ENCODE data around the gene PRMT3.
"Not testable (repeated sequence)": the region's sequence is repeated elsewhere in the genome, so short reads cannot be mapped to it uniquely, and the experiment has no call there.

The PRMT3 gene

DNA sequence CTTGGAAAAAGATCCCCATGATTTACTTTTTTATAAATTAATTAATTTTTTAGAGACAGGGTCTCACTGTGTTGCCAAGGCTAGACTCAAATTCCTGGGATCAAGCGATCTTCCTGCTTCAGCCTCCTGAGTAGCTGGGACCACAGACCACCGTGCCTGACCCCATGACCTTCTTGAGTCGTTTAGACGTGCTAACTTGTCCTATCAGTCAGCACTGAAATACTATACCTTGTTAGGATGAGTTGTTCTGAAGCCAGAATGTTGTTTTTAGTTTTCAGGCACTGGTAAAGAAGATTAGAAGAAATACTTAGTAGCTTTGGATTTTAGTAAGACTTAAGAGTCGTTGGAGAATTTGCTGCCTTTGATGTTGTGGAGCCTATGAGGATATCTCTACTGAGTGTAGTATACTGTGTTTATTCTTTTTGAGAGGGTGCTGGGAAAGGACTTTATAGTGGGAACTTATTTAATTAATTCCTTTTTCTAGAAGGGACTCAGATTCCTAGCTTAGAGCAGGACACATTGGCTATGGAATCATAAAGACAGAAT, 15.4 kb upstream of the PRMT3 start:
- DNase-seq = no peak
- TF ChIP-seq, protein P1, sequence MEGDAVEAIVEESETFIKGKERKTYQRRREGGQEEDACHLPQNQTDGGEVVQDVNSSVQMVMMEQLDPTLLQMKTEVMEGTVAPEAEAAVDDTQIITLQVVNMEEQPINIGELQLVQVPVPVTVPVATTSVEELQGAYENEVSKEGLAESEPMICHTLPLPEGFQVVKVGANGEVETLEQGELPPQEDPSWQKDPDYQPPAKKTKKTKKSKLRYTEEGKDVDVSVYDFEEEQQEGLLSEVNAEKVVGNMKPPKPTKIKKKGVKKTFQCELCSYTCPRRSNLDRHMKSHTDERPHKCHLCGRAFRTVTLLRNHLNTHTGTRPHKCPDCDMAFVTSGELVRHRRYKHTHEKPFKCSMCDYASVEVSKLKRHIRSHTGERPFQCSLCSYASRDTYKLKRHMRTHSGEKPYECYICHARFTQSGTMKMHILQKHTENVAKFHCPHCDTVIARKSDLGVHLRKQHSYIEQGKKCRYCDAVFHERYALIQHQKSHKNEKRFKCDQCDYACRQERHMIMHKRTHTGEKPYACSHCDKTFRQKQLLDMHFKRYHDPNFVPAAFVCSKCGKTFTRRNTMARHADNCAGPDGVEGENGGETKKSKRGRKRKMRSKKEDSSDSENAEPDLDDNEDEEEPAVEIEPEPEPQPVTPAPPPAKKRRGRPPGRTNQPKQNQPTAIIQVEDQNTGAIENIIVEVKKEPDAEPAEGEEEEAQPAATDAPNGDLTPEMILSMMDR (IDR thresholded peaks at IDR 0.05) = no peak
- peaks cover 0 to 15% (median 1%) of the 10 kb centered on the region in 4 donors for H3K4me1 ChIP-seq
- peaks cover 5 to 23% (median 20%) of the 10 kb centered on the region in 3 donors for H3K36me3 ChIP-seq
- no peak overlapping the region for H3K27ac ChIP-seq
- intact Hi-C loops (cut with DNase I; ENCODE audit: low total_unique reads) = no loop called here
- no peak overlapping the region for H3K4me3 ChIP-seq
- no peaks in the 10 kb centered on the region for H3K9me3 ChIP-seq
- no peaks in the 10 kb centered on the region for H3K27me3 ChIP-seq

DNA sequence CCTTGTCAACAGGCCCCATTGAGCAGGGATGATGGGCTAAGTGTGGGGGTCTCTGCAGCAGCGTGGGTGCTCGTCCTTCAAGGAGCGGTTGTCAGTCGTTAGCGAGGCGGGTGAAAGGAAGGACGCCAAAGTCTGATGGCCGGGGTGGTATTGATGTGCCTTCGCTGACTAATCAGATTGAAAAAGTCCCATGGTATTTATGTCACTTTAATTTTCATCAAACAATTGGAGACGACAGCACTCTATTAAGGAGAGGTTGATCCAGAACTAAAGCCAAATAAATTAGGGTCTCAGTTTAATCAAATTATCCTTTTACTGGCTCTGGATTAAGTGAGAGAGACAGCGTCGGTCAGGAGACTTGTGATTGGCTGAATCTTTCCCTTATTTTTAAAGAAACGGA, 14.4 kb upstream of the PRMT3 start:
- H3K36me3 ChIP-seq = peaks cover 15 to 32% (median 30%) of the 10 kb centered on the region in 3 donors

DNA sequence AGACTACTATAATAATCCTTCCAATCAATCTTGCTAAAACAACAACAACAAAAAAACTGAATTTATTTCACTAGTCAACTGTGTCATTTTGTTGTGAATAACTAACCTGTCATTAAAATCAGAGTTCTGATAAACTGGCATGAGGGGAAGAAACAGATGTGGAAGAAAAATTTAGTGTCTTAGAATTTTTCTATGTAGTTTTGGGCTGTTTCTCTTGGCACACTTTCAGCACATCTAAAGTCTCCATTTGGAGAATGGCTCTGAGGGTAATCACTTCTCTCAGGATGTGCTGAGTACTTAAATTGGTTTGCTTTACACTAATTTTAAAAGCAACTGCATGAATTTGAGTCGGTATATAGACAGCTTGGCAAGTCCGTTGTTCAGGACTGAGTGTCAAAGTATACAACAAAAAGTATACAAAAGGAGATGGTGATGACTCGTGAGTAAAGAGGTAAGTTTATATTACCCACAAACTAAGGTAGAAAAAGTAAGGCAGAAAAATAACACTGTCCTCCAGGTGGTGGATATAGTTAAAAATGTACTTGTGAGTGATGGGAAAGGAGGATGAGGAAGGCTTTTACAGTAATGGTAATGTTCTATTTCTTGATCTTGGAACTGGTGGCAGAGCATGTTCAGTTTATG, 13.8 kb upstream of the PRMT3 start:
- no peaks in the 10 kb centered on the region for H3K27me3 ChIP-seq
- H3K4me1 ChIP-seq = peaks cover 0 to 3% (median 0%) of the 10 kb centered on the region in 4 donors
- TF ChIP-seq, protein P1 (IDR thresholded peaks at IDR 0.05) = no peak
- no peaks in the 10 kb centered on the region for H3K9me3 ChIP-seq
- H3K27ac ChIP-seq = no peak overlapping the region
- no peak for DNase-seq
- H3K4me3 ChIP-seq = no peak overlapping the region
- H3K36me3 ChIP-seq = peaks cover 18 to 38% (median 36%) of the 10 kb centered on the region in 3 donors
- intact Hi-C loops (cut with DNase I; ENCODE audit: low total_unique reads) = no loop called here

More for the DNA sequence above, 14.4 kb upstream of the PRMT3 start:
- H3K9me3 ChIP-seq = no peaks in the 10 kb centered on the region
- H3K27ac ChIP-seq = no peak overlapping the region
- no peaks in the 10 kb centered on the region for H3K27me3 ChIP-seq
- no peak for DNase-seq
- peaks cover 0 to 8% (median 0%) of the 10 kb centered on the region in 4 donors for H3K4me1 ChIP-seq
- intact Hi-C loops (cut with DNase I; ENCODE audit: low total_unique reads) = no loop called here
- TF ChIP-seq, protein P1 (IDR thresholded peaks at IDR 0.05) = no peak
- no peak overlapping the region for H3K4me3 ChIP-seq

DNA sequence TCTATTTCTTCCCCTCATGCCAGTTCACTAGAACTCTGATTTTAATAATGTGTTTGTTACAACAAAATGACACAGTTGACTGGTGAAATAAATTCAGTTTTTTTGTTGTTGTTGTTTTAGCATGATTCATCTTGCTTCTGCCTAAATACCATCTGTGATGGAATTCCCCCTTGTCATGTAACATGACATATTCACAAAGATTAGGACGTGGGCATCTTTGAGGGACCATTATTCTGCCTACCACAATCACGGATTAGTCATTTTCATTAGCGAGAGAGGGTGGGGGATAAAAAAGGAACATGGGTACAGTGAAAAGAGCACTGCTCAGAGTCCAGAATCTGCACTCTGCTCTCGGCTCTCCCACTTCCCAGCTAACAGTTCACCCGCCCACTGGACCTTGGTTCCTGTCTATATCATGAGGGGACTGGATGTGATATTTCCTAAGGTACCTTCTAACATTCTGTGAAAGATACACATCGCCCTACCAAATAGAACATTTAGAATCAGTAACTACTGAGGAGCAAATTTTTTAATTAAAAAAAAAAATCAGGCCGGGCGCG, 12.7 kb upstream of the PRMT3 start:
- Histone ChIP-seq H3K27me3 (no peaks in the 10 kb centered on the region), H3K36me3 (peaks cover 29 to 49% (median 47%) of the 10 kb centered on the region in 3 donors), H3K4me1 (peaks cover 0 to 3% (median 0%) of the 10 kb centered on the region in 4 donors), H3K27ac (no peak overlapping the region), H3K9me3 (no peaks in the 10 kb centered on the region), H3K4me3 (no peak overlapping the region)
- DNase-seq = no peak
- intact Hi-C loops (cut with DNase I; ENCODE audit: low total_unique reads) = no loop called here
- TF ChIP-seq, protein P1 (IDR thresholded peaks at IDR 0.05) = no peak

GRCh38 chr11:20376162-20376730, 11.3 kb upstream of the PRMT3 start:
- H3K4me3 ChIP-seq = no peak overlapping the region
- intact Hi-C loops (cut with DNase I; ENCODE audit: low total_unique reads) = no loop called here
- TF ChIP-seq, protein P1 (IDR thresholded peaks at IDR 0.05) = no peak
- no peak for DNase-seq
- H3K27ac ChIP-seq = no peak overlapping the region
- H3K27me3 ChIP-seq = no peaks in the 10 kb centered on the region
- H3K9me3 ChIP-seq = no peaks in the 10 kb centered on the region
- peaks cover 32 to 52% (median 46%) of the 10 kb centered on the region in 3 donors for H3K36me3 ChIP-seq
- peaks cover 0 to 3% (median 0%) of the 10 kb centered on the region in 4 donors for H3K4me1 ChIP-seq

GRCh38 chr11:20385996-20386395, 1.5 kb upstream of the PRMT3 start:
- intact Hi-C loops (cut with DNase I; ENCODE audit: low total_unique reads); H3K4me3 ChIP-seq; H3K9me3 ChIP-seq; H3K27me3 ChIP-seq; H3K27ac ChIP-seq; DNase-seq: not testable (repeated sequence)
- peaks cover 0 to 19% (median 13%) of the 10 kb centered on the region in 4 donors for H3K4me1 ChIP-seq
- H3K36me3 ChIP-seq = peaks cover 17 to 23% (median 22%) of the 10 kb centered on the region in 3 donors

All from tibial artery (tissue), 4 donors.